MM.1S (cell line): ENCODE data around the gene TMEFF1.

Experiments
- DNase-seq: peaks from one replicate; pipeline ENCODE4 v3.0.0-alpha.2; 2015
- H2AFZ ChIP-seq: fragments of 300-600 bp; sonication (generic); 2 replicates; pipeline ENCODE4 v1.6.0; 2016; ENCODE audit warnings: antibody characterized with exemption, low read length
- H3F3A ChIP-seq: fragments of 300-600 bp; sonication (generic); 2 replicates; pipeline ENCODE4 v1.6.1; 2016; ENCODE audit warnings: mild to moderate bottlenecking, antibody characterized with exemption, low read length, moderate library complexity, mixed read lengths; ENCODE audit not compliant: insufficient read depth
- H3K27ac ChIP-seq: fragments of 300-600 bp; sonication (generic); 2 replicates; pipeline ENCODE4 v1.5.1; 2016; ENCODE audit warnings: mild to moderate bottlenecking, low read length
- H3K27me3 ChIP-seq: fragments of 300-600 bp; sonication (generic); replicated peaks from 2 replicates; pipeline ENCODE4 v1.6.0; 2016; ENCODE audit warnings: low read length; ENCODE audit not compliant: insufficient read depth
- H3K36me3 ChIP-seq: fragments of 300-600 bp; sonication (generic); replicated peaks from 2 replicates; pipeline ENCODE4 v1.6.1; 2016; ENCODE audit warnings: mild to moderate bottlenecking, low read length, mixed read lengths; ENCODE audit not compliant: insufficient read depth
- H3K4me1 ChIP-seq: fragments of 300-600 bp; sonication (generic); 2 replicates; pipeline ENCODE4 v1.6.1; 2016; ENCODE audit warnings: low read length, mixed read lengths
- H3K4me2 ChIP-seq: fragments of 300-600 bp; sonication (generic); 2 replicates; pipeline ENCODE4 v1.6.0; 2016; ENCODE audit warnings: low read depth, low read length
- H3K4me3 ChIP-seq: fragments of 300-600 bp; sonication (generic); 2 replicates; pipeline ENCODE4 v1.5.1; 2016; ENCODE audit warnings: low read length, mixed read lengths
- H3K79me2 ChIP-seq: fragments of 300-600 bp; sonication (generic); 2 replicates; pipeline ENCODE4 v1.6.1; 2016; ENCODE audit warnings: mixed run types, low read length, mixed read lengths
- H3K9ac ChIP-seq: fragments of 300-600 bp; sonication (generic); 2 replicates; pipeline ENCODE4 v1.6.1; 2016; ENCODE audit warnings: low read length, mixed read lengths
- H3K9me2 ChIP-seq: fragments of 300-600 bp; sonication (generic); replicated peaks from 2 replicates; pipeline ENCODE4 v1.6.1; 2016; ENCODE audit warnings: mild to moderate bottlenecking, low read length, mixed read lengths; ENCODE audit not compliant: insufficient read depth
- H3K9me3 ChIP-seq: fragments of 300-600 bp; sonication (generic); replicated peaks from 2 replicates; pipeline ENCODE4 v1.6.1; 2016; ENCODE audit warnings: mild to moderate bottlenecking, low read length, mixed read lengths; ENCODE audit not compliant: insufficient read depth
- H4K20me1 ChIP-seq: fragments of 300-600 bp; sonication (generic); 2 replicates; pipeline ENCODE4 v1.6.1; 2016; ENCODE audit warnings: mild to moderate bottlenecking, low read length, moderate library complexity, mixed read lengths; ENCODE audit not compliant: insufficient read depth
- CTCF ChIP-seq: fragments of 300-600 bp; sonication (generic); IDR thresholded peaks from 2 replicates; pipeline ENCODE4 v1.5.1; 2016; ENCODE audit warnings: antibody characterized with exemption, low read length, mixed read lengths
- EZH2 ChIP-seq: fragments of 300-600 bp; sonication (generic); optimal IDR thresholded peaks from 2 replicates; pipeline ENCODE3; 2017; ENCODE audit warnings: low read depth, mild to moderate bottlenecking, antibody characterized with exemption, low read length, mixed read lengths
- EZH2phosphoT487 ChIP-seq: fragments of 300-600 bp; sonication (generic); IDR thresholded peaks from 2 replicates; pipeline ENCODE4 v1.6.1; 2018; ENCODE audit warnings: antibody characterized with exemption, low read length

TMEFF1 gene

GRCh38 chr9:100426530-100427365 lies 46.2 kb upstream of the TMEFF1 start, which contains the start of gene MSANTD3:
Gene MSANTD3, plus strand, starts transcription at chr9:100427143. Its CDS starts 14,796 bp downstream, at chr9:100441939.
- no peaks in the 10 kb centered on the region for H3K36me3 ChIP-seq
- H3K27ac ChIP-seq = peak within 1 kb of the TSS; percentile 50; the same call in 1 of the 2 replicates
- no peaks in the 10 kb centered on the region for H3K27me3 ChIP-seq
- H3K4me2 ChIP-seq = peak within 1 kb of the TSS; percentile 69
- H3F3A ChIP-seq = peaks cover 6% of the 10 kb centered on the region; the same call in 1 of the 2 replicates
- H3K79me2 ChIP-seq = peaks cover 29% of the 10 kb centered on the region
- peak; percentile 74 for DNase-seq
- no peaks in the 10 kb centered on the region for H3K9me2 ChIP-seq
- peak within 1 kb of the TSS; percentile 84 for H2AFZ ChIP-seq
- H3K4me1 ChIP-seq = peaks cover 6% of the 10 kb centered on the region
- peak within 1 kb of the TSS; percentile 62 for H3K9ac ChIP-seq
- TF ChIP-seq EZH2 (no peak), CTCF (no peak), EZH2phosphoT487 (no peak)
- H3K9me3 ChIP-seq = no peaks in the 10 kb centered on the region
- H4K20me1 ChIP-seq = no peaks in the 10 kb centered on the region
- H3K4me3 ChIP-seq = peak within 1 kb of the TSS; percentile 66

GRCh38 chr9:100427366-100428263 lies 45.3 kb upstream of the TMEFF1 start:
- Histone ChIP-seq H3K79me2 (peaks cover 32% of the 10 kb centered on the region), H3F3A (peaks cover 6% of the 10 kb centered on the region; the same call in 1 of the 2 replicates), H2AFZ (peak overlapping the region; percentile 63), H3K9ac (peak overlapping the region; percentile 62), H3K9me3 (no peaks in the 10 kb centered on the region), H3K36me3 (no peaks in the 10 kb centered on the region), H3K4me1 (peaks cover 6% of the 10 kb centered on the region), H3K4me2 (peak overlapping the region; percentile 69), H3K9me2 (no peaks in the 10 kb centered on the region), H3K27ac (peak overlapping the region; percentile 16; the same call in 1 of the 2 replicates), H4K20me1 (no peaks in the 10 kb centered on the region), H3K27me3 (no peaks in the 10 kb centered on the region), H3K4me3 (peak overlapping the region; percentile 66)
- DNase-seq = peak; percentile 27
- TF ChIP-seq EZH2phosphoT487 = no peak
- TF ChIP-seq CTCF = no peak
- TF ChIP-seq EZH2 = no peak

- Histone ChIP-seq H3K27me3 (no peaks in the 10 kb centered on the region), H3K9me2 (no peaks in the 10 kb centered on the region), H3F3A (peaks cover 6% of the 10 kb centered on the region; the same call in 1 of the 2 replicates), H3K9me3 (no peaks in the 10 kb centered on the region), H3K36me3 (no peaks in the 10 kb centered on the region), H3K27ac (no peak overlapping the region), H4K20me1 (no peaks in the 10 kb centered on the region), H3K79me2 (peaks cover 39% of the 10 kb centered on the region), H3K4me3 (no peak overlapping the region), H3K9ac (no peak overlapping the region), H2AFZ (no peak overlapping the region), H3K4me2 (peak overlapping the region; percentile 69; the same call in 1 of the 2 replicates), H3K4me1 (peaks cover 6% of the 10 kb centered on the region)
- DNase-seq = no peak
- TF ChIP-seq EZH2 (no peak), CTCF (no peak), EZH2phosphoT487 (no peak)
Measured at GRCh38 chr9:100428871-100429654, 43.9 kb upstream of the TMEFF1 start.
